Gastrocnemius medialis (tissue), 4 donors: Measurements from ENCODE around the gene OTX1.

Experiments
- CTCF ChIP-seq, 5 experiments: fragments of 450-650 bp in 3 of 5; fragments of 200-600 bp in 2 of 5; sonication (generic) in 2 of 5; IDR thresholded peaks in 4 of 5; conservative IDR thresholded peaks in 1 of 5; 1 replicate in 4 of 5; 2 replicates in 1 of 5; pipeline ENCODE4 v1.5.1; 2016 to 2019; ENCODE audit warnings: antibody characterized with exemption in 5 of 5, mild to moderate bottlenecking in 3 of 5, moderate library complexity in 3 of 5
- POLR2A ChIP-seq, 2 donors: fragments of 450-650 bp; IDR thresholded peaks; one replicate each; pipeline ENCODE4 v1.6.1; 2017; ENCODE audit warnings: antibody characterized with exemption in 2 of 2, mild to moderate bottlenecking in 2 of 2, moderate library complexity in 2 of 2

GRCh38 chr2:63081404-63081803, 30.8 kb downstream of the OTX1 start:
- no peak for TF ChIP-seq CTCF (IDR thresholded peaks at IDR 0.05 in 4 of 5, conservative IDR thresholded peaks at IDR 0.05 in 1 of 5)
- TF ChIP-seq POLR2A (IDR thresholded peaks at IDR 0.05) = no peak
